ENCODE results near the gene CHAMP1.

DNA sequence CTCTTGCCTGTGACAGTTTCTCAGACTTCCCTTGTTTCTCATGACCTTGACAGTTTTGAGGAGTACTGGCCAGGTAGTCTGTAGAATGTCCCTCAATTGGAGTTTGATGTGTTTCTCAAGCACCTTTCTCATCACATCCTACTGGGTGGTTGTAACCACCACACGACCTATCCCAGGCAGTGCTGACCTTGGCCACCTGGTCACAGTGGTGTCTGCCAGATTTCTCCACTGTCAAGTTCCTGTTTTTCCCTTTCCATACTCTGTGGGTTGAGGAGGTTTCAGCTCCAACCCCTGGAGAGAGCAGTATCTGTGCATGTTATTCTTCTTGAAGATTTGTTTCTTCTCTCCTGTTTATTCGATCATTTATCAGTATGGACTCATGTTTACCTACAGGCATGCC lies 41.3 kb upstream of the CHAMP1 start:
- no peak for TF ChIP-seq ZFP30 (CRISPR knock-in tag; IDR thresholded peaks at IDR 0.05)
- TF ChIP-seq, protein P1, sequence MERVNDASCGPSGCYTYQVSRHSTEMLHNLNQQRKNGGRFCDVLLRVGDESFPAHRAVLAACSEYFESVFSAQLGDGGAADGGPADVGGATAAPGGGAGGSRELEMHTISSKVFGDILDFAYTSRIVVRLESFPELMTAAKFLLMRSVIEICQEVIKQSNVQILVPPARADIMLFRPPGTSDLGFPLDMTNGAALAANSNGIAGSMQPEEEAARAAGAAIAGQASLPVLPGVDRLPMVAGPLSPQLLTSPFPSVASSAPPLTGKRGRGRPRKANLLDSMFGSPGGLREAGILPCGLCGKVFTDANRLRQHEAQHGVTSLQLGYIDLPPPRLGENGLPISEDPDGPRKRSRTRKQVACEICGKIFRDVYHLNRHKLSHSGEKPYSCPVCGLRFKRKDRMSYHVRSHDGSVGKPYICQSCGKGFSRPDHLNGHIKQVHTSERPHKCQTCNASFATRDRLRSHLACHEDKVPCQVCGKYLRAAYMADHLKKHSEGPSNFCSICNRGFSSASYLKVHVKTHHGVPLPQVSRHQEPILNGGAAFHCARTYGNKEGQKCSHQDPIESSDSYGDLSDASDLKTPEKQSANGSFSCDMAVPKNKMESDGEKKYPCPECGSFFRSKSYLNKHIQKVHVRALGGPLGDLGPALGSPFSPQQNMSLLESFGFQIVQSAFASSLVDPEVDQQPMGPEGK (CRISPR knock-in tag; IDR thresholded peaks at IDR 0.05; ENCODE audit: borderline replicate concordance): no peak
- TF ChIP-seq ZFP3 (CRISPR knock-in tag; IDR thresholded peaks at IDR 0.05): no peak
- TF ChIP-seq, protein P2, sequence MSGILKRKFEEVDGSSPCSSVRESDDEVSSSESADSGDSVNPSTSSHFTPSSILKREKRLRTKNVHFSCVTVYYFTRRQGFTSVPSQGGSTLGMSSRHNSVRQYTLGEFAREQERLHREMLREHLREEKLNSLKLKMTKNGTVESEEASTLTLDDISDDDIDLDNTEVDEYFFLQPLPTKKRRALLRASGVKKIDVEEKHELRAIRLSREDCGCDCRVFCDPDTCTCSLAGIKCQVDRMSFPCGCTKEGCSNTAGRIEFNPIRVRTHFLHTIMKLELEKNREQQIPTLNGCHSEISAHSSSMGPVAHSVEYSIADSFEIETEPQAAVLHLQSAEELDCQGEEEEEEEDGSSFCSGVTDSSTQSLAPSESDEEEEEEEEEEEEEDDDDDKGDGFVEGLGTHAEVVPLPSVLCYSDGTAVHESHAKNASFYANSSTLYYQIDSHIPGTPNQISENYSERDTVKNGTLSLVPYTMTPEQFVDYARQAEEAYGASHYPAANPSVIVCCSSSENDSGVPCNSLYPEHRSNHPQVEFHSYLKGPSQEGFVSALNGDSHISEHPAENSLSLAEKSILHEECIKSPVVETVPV (CRISPR knock-in tag; IDR thresholded peaks at IDR 0.05): no peak
- TF ChIP-seq, protein P3, sequence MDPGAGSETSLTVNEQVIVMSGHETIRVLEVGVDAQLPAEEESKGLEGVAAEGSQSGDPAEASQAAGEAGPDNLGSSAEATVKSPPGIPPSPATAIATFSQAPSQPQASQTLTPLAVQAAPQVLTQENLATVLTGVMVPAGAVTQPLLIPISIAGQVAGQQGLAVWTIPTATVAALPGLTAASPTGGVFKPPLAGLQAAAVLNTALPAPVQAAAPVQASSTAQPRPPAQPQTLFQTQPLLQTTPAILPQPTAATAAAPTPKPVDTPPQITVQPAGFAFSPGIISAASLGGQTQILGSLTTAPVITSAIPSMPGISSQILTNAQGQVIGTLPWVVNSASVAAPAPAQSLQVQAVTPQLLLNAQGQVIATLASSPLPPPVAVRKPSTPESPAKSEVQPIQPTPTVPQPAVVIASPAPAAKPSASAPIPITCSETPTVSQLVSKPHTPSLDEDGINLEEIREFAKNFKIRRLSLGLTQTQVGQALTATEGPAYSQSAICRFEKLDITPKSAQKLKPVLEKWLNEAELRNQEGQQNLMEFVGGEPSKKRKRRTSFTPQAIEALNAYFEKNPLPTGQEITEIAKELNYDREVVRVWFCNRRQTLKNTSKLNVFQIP (CRISPR knock-in tag; IDR thresholded peaks at IDR 0.05; ENCODE audit: borderline replicate concordance, low read depth): no peak
